ENCODE data around the gene MICALL1. TPM values are rescaled to one million over a fixed set of nuclear protein-coding genes. Genes with fewer than 3 reads are reported as not detected.
A peak's percentile ranks its signal among the peaks of the same experiment; 100 is the strongest.

The MICALL1 gene
- total and polyA plus RNA-seq, 9 of the 15 experiments (the other 6 are each of a cell fraction or from before 2014, with no cell fraction given): 0.32 to 21.5 (median 6.1) TPM

GRCh38 chr22:37933711-37934376, 27.7 kb downstream of the MICALL1 start (continued):
- TF ChIP-seq ZNF512 (tag; IDR thresholded peaks at IDR 0.05) (no peak), FOXP4 (CRISPR knock-in tag; IDR thresholded peaks at IDR 0.05; ENCODE audit: borderline replicate concordance) (peak; percentile 56; the same call in 1 of the 2 replicates), ZFP30 (CRISPR knock-in tag; IDR thresholded peaks at IDR 0.05; ENCODE audit: borderline replicate concordance) (no peak), KLF13 (tag; IDR thresholded peaks at IDR 0.05; ENCODE audit: borderline replicate concordance, low read depth) (no peak), TBP (optimal IDR thresholded peaks at IDR 0.05; ENCODE audit: low read depth, low read length) (peak; percentile 18), ZC3H4 (CRISPR knock-in tag; IDR thresholded peaks at IDR 0.05; ENCODE audit: borderline replicate concordance) (no peak), RAD21 (CRISPR knock-in tag; conservative IDR thresholded peaks at IDR 0.05 in 1 of 2, IDR thresholded peaks at IDR 0.05 in 1 of 2) (peak; percentile 42 to 76)

Data from K562 (cell line).